Endothelial cell of umbilical vein (primary cell): ENCODE data around the gene TMEM178B. TPM values are rescaled to one million over a fixed set of nuclear protein-coding genes. Genes with fewer than 3 reads are reported as not detected.

Source experiments
- BruUV-seq: library from RNA; stranded (reverse); fragments of 400-500 nt; replicated peaks from 2 replicates; lab custom pipeline; 2021; lab: Mats Ljungman, UMichigan
- CTCF ChIA-PET: fragments of 300-600, 350-600 bp; sonication (Branson Sonifier 250); formaldehyde crosslinking; loops from one replicate; lab custom pipeline; 2021; ENCODE audit warnings: antibody characterized with exemption, inconsistent platforms; lab: Charles Lee
- POLR2A ChIA-PET: fragments of 300-600, 350-600 bp; sonication (Branson Sonifier 250); formaldehyde crosslinking; loops from one replicate; lab custom pipeline; 2021; ENCODE audit warnings: antibody characterized with exemption, inconsistent platforms; lab: Charles Lee
- DNase-seq: peaks from one replicate; pipeline ENCODE4 v3.0.0-alpha.2; 2011; ENCODE audit warnings: low read depth, low spot score
- FAIRE-seq: peaks from 2 replicates; lab custom pipeline; 2011; peaks lifted over from hg19 to GRCh38; lab: Jason Lieb, UNC
- H2AFZ ChIP-seq: 2 replicates; pipeline ENCODE4 v1.6.0; 2012; ENCODE audit warnings: low read depth, low read length, control low read depth, inconsistent platforms
- H3K27ac ChIP-seq: 2 replicates; pipeline ENCODE4 v1.5.1; 2011; ENCODE audit warnings: low read depth, mild to moderate bottlenecking, control low read depth, low read length, moderate library complexity; ENCODE audit not compliant: insufficient read depth
- H3K27me3 ChIP-seq, 2 experiments: 2 replicates each; pipeline versions ENCODE4 v1.6.0 to v1.6.1; 2011; ENCODE audit warnings: low read length in 2 of 2, mixed read lengths in 1 of 2; ENCODE audit not compliant: control insufficient read depth in 2 of 2, insufficient read depth in 2 of 2
- H3K36me3 ChIP-seq, 2 experiments: 2 replicates in 1 of 2; 3 replicates in 1 of 2; pipeline ENCODE4 v1.5.1; 2011; ENCODE audit warnings: low read length in 2 of 2, mild to moderate bottlenecking in 1 of 2, moderate library complexity in 1 of 2; ENCODE audit not compliant: control insufficient read depth in 2 of 2, insufficient read depth in 2 of 2; ENCODE audit errors: extremely low read depth in 1 of 2
- H3K4me1 ChIP-seq: 3 replicates; pipeline ENCODE4 v1.5.1; 2011; ENCODE audit warnings: mild to moderate bottlenecking, low read length; ENCODE audit not compliant: control insufficient read depth, insufficient read depth; ENCODE audit errors: extremely low read depth
- H3K4me2 ChIP-seq: 2 replicates; pipeline ENCODE4 v1.6.1; 2011; ENCODE audit warnings: low read length, control low read depth, mixed read lengths; ENCODE audit not compliant: insufficient read depth
- H3K4me3 ChIP-seq, 3 experiments: fragments of 200-600 bp in 1 of 3; sonication (generic), shearing (Covaris generic) in 1 of 3; replicated peaks in 1 of 3; 2 replicates each; pipeline ENCODE4 v1.5.1; 2011 to 2016; ENCODE audit warnings: control low read depth in 3 of 3, low read length in 3 of 3, mild to moderate bottlenecking in 2 of 3, inconsistent platforms in 1 of 3, low read depth in 1 of 3, moderate library complexity in 1 of 3; ENCODE audit not compliant: insufficient read depth in 1 of 3
- H3K79me2 ChIP-seq: 2 replicates; pipeline ENCODE4 v1.6.0; 2012; ENCODE audit warnings: low read length, inconsistent platforms; ENCODE audit not compliant: control insufficient read depth, insufficient read depth
- H3K9ac ChIP-seq: replicated peaks from 2 replicates; pipeline ENCODE3; 2011; ENCODE audit warnings: low read length, control low read depth; ENCODE audit not compliant: insufficient read depth; ENCODE audit errors: extremely low read depth
- H3K9me1 ChIP-seq: replicated peaks from 3 replicates; pipeline ENCODE4 v1.6.0; 2011; ENCODE audit warnings: mild to moderate bottlenecking, low read length; ENCODE audit not compliant: control insufficient read depth, insufficient read depth; ENCODE audit errors: extremely low read depth
- H3K9me3 ChIP-seq: replicated peaks from 2 replicates; pipeline ENCODE4 v1.5.1; 2012; ENCODE audit warnings: low read length, inconsistent platforms; ENCODE audit not compliant: control insufficient read depth, insufficient read depth
- H4K20me1 ChIP-seq: replicated peaks from 2 replicates; pipeline ENCODE3; 2011; ENCODE audit warnings: mild to moderate bottlenecking, low read length; ENCODE audit not compliant: control insufficient read depth, insufficient read depth; ENCODE audit errors: extremely low read depth
- CTCF ChIP-seq, 2 donors: IDR thresholded peaks; 1 replicate in 1 of 2; 2 replicates in 1 of 2; pipeline ENCODE4 v1.5.1; 2011; ENCODE audit warnings: low read length in 2 of 2, mild to moderate bottlenecking in 2 of 2, moderate library complexity in 2 of 2, control low read depth in 1 of 2, inconsistent platforms in 1 of 2, low read depth in 1 of 2; ENCODE audit not compliant: insufficient read depth in 1 of 2; ENCODE audit errors: extremely low read depth in 1 of 2
- EZH2 ChIP-seq: IDR thresholded peaks from 2 replicates; pipeline ENCODE4 v1.6.1; 2012; ENCODE audit warnings: borderline replicate concordance, low read depth, mild to moderate bottlenecking, moderate library complexity, low read length, inconsistent platforms; ENCODE audit not compliant: severe bottlenecking
- FOS ChIP-seq: IDR thresholded peaks from 2 replicates; pipeline ENCODE4 v1.6.1; 2011; ENCODE audit warnings: mild to moderate bottlenecking, low read length, moderate library complexity, borderline replicate concordance; ENCODE audit not compliant: insufficient read depth
- GATA2 ChIP-seq: IDR thresholded peaks from 2 replicates; pipeline ENCODE4 v1.7.0; 2011; ENCODE audit warnings: low read depth, mild to moderate bottlenecking, moderate library complexity, mixed read lengths, low read length; ENCODE audit not compliant: insufficient read length, insufficient read depth
- JUN ChIP-seq: IDR thresholded peaks from 2 replicates; pipeline ENCODE4 v1.6.1; 2011; ENCODE audit warnings: borderline replicate concordance, low read depth; ENCODE audit not compliant: insufficient read length, insufficient read depth
- MYC ChIP-seq: IDR thresholded peaks from one replicate; pipeline ENCODE4 v1.6.1; 2011; ENCODE audit warnings: mild to moderate bottlenecking, low read depth, low read length
- POLR2A ChIP-seq: IDR thresholded peaks from 2 replicates; pipeline ENCODE4 v1.6.1; 2012; ENCODE audit warnings: low read depth, mild to moderate bottlenecking, control low read depth, low read length
- POLR2AphosphoS5 ChIP-seq: IDR thresholded peaks from 2 replicates; pipeline ENCODE4 v1.6.1; 2012; ENCODE audit warnings: low read depth, mild to moderate bottlenecking, control low read depth, low read length, moderate library complexity; ENCODE audit not compliant: insufficient read depth
- dilution Hi-C: fragments of 300-500 bp; cut with MboI; formaldehyde crosslinking; loops from one replicate; pipeline ENCODE4 v1.15.0; 2019; ENCODE audit warnings: low sequenced_read_pairs; ENCODE audit not compliant: extremely low pct_ligation_motif_present
- intact Hi-C: fragments of 100-400 bp; cut with micrococcal nuclease; formaldehyde crosslinking; loops from one replicate; pipeline ENCODE4 v1.10.0; 2022
- polyA plus RNA-seq, 4 experiments: library from polyadenylated mRNA; depleted of rRNA in 3 of 4; stranded (reverse) in 3 of 4; unstranded in 1 of 4; fragments of >200 nt; gene quantifications; 2 replicates each; pipeline versions ENCODE4 v1.2.1 to v1.2.3, GENCODE V29; 2011 to 2012; ENCODE audit warnings: missing spikeins in 1 of 4
- small RNA-seq: library from RNA; depleted of rRNA; stranded (forward); fragments of <200 nt; gene quantifications from one replicate; pipeline ENCODE3, GENCODE V24; 2012; ENCODE audit warnings: low replicate concordance, low read depth; ENCODE audit not compliant: insufficient read depth, insufficient read length
- total RNA-seq: library from RNA; stranded (reverse); gene quantifications from 2 replicates; pipeline ENCODE4 v1.2.3, GENCODE V29; 2021
- TF ChIP-seq, protein P1 (sequence below): IDR thresholded peaks from 2 replicates; pipeline ENCODE4 v1.6.1; 2011; ENCODE audit not compliant: insufficient read depth, insufficient read length

Gene TMEM178B
- total and polyA plus RNA-seq, 2 donors (not counting 3 experiments of a cell fraction or from before 2014, with no cell fraction given) = not detected

DNA sequence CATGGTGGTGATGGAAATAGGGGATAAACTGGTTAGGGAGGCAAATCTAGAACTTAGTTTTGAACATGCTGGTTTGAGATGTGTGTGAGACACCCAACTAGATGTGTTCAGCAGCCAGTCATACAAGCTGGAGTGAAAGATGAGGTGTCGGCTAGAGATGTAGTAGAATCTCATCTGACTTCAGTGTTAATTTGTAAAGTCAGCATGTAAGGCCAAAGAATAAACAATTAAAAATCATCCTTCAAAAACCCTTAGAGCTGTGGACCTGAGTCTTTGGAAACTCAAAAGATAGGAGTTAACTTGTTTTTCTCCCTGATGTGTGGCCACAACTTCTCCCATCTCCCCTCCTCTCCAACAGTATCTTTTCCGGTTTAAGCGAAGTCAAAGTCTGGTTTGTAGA lies 454.5 kb downstream of the TMEM178B start:
- Histone ChIP-seq H3K27ac (no peak overlapping the region), H3K9me1 (no peaks in the 10 kb centered on the region), H3K9me3 (no peaks in the 10 kb centered on the region), H3K4me1 (no peaks in the 10 kb centered on the region), H3K9ac (no peak overlapping the region), H3K4me2 (no peak overlapping the region), H3K79me2 (no peaks in the 10 kb centered on the region), H2AFZ (no peak overlapping the region), H3K36me3 (no peaks in the 10 kb centered on the region), H4K20me1 (no peaks in the 10 kb centered on the region), H3K4me3 (no peak overlapping the region), H3K27me3 (no peaks in the 10 kb centered on the region)
- BruUV-seq = no TSS peak
- TF ChIP-seq MYC (no peak), POLR2AphosphoS5 (no peak), EZH2 (no peak), JUN (no peak), POLR2A (no peak), CTCF (IDR thresholded peaks at IDR 0.05; ENCODE audit: extremely low read depth in 1 of 2, insufficient read depth in 1 of 2, low read depth in 1 of 2, low read length in 2 of 2) (no peak), GATA2 (no peak), FOS (no peak)
- TF ChIP-seq, protein P1, sequence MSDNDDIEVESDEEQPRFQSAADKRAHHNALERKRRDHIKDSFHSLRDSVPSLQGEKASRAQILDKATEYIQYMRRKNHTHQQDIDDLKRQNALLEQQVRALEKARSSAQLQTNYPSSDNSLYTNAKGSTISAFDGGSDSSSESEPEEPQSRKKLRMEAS = no peak
- no peak for FAIRE-seq
- dilution Hi-C loops = no loop called here
- intact Hi-C loops = no loop called here
- no peak for DNase-seq
- CTCF ChIA-PET = no interaction called here
- POLR2A ChIA-PET = no interaction called here

Small RNA genes lying within 50 kb of the gene (small RNA-seq; reads per million reads assigned to genes)
- gene AC006362.1 (not detected), gene RNU4-74P (1.1 reads per million)

Other genes with a start within 250 kb of the TMEM178B start
- 25.7 and 26.2 TPM in 2 replicates for gene BRAF, start 149.1 kb upstream of the TMEM178B start, total RNA-seq
- gene BRAF, start 149.1 kb upstream of the TMEM178B start, polyA plus RNA-seq = 6.4 and 6.6 TPM in 2 replicates
- 34.1 and 37.4 TPM in 2 replicates for gene MRPS33, start 59.1 kb upstream of the TMEM178B start, total RNA-seq
- gene MRPS33, start 59.1 kb upstream of the TMEM178B start, polyA plus RNA-seq = 10.9 and 13.5 TPM in 2 replicates